Transverse colon (tissue), 4 donors: Measurements from ENCODE around the gene CRB1. TPM values are rescaled to one million over a fixed set of nuclear protein-coding genes. Genes with fewer than 3 reads are reported as not detected.

Experiments used
- DNase-seq: peaks from one replicate; pipeline ENCODE4 v3.0.0-alpha.2; 2019
- H3K27ac ChIP-seq, 4 donors: fragments of 200-600 bp; sonication (generic); 2 replicates each; pipeline ENCODE4 v1.5.1; 2016 to 2018; ENCODE audit warnings: inconsistent platforms in 4 of 4
- H3K27me3 ChIP-seq: fragments of 200-600 bp; sonication (generic); 2 replicates; pipeline ENCODE4 v1.5.1; 2017; ENCODE audit warnings: inconsistent platforms
- H3K36me3 ChIP-seq, 4 donors: fragments of 200-600 bp; sonication (generic); 2 replicates each; pipeline ENCODE4 v1.5.1; 2017 to 2019; ENCODE audit warnings: inconsistent platforms in 4 of 4
- H3K4me1 ChIP-seq, 4 donors: fragments of 200-600 bp; sonication (generic); 2 replicates each; pipeline ENCODE4 v1.5.1; 2017 to 2020; ENCODE audit warnings: inconsistent platforms in 4 of 4
- H3K4me3 ChIP-seq, 4 donors: fragments of 200-600 bp; sonication (generic); 1 replicate in 1 of 4; 2 replicates in 3 of 4; pipeline versions ENCODE4 v1.5.1 to v1.6.1; 2017 to 2019; ENCODE audit warnings: inconsistent platforms in 4 of 4
- H3K9me3 ChIP-seq, 2 donors: fragments of 200-600 bp; sonication (generic); 2 replicates each; pipeline ENCODE4 v1.5.1; 2017 to 2019; ENCODE audit warnings: inconsistent platforms in 2 of 2
- CTCF ChIP-seq, 5 experiments: fragments of 200-600 bp in 3 of 5; fragments of 450-650 bp in 2 of 5; sonication (generic) in 3 of 5; IDR thresholded peaks; 1 replicate in 2 of 5; 2 replicates in 3 of 5; pipeline ENCODE4 v1.5.1; 2016 to 2017; ENCODE audit warnings: antibody characterized with exemption in 5 of 5, inconsistent platforms in 3 of 5, mild to moderate bottlenecking in 2 of 5, moderate library complexity in 1 of 5
- EP300 ChIP-seq: sonication (generic); formaldehyde crosslinking; IDR thresholded peaks from one replicate; pipeline ENCODE4 v1.6.1; 2017; ENCODE audit warnings: antibody characterized with exemption, low read depth
- POLR2A ChIP-seq: fragments of 450-650 bp; IDR thresholded peaks from one replicate; pipeline ENCODE4 v1.6.1; 2016; ENCODE audit warnings: antibody characterized with exemption, mild to moderate bottlenecking, moderate library complexity
- POLR2AphosphoS5 ChIP-seq, 3 donors: sonication (generic); formaldehyde crosslinking; IDR thresholded peaks; one replicate each; pipeline ENCODE4 v1.6.1; 2016; ENCODE audit warnings: antibody characterized with exemption in 3 of 3
- WGBS, 2 donors: methylation state at CpG; one replicate each; pipeline ENCODE4 v1.1.5; 2018; ENCODE audit warnings: low coverage in 1 of 2; 5-methylcytosine and 5-hydroxymethylcytosine counted together
- in situ Hi-C, 4 donors: fragments of 200-750 bp; cut with MboI; loops; one replicate each; pipeline versions ENCODE4 v1.15.0 to v1.15.1; 2017; ENCODE audit warnings: low sequenced_read_pairs in 3 of 4, low pct_ligation_motif_present in 1 of 4, low pct_unique_long_range_greater_than_20kb in 1 of 4
- intact Hi-C: fragments of 100-400 bp; cut with DNase I; formaldehyde crosslinking; loops from one replicate; pipeline ENCODE4 v1.15.1; 2023; ENCODE audit warnings: low total_unique reads
- total RNA-seq, 4 donors: library from RNA; depleted of rRNA; stranded (reverse); fragments of >200 nt; gene quantifications; one replicate each; pipeline ENCODE4 v1.1.0, GENCODE V29; 2016

The CRB1 gene
- total RNA-seq, 4 donors from 2014 or later = 0.14 to 2.8 (median 0.32) TPM; not detected in 1

- Histone ChIP-seq H3K27me3 (no peaks in the 10 kb centered on the region), H3K4me1 (no peaks in the 10 kb centered on the region), H3K36me3 (no peaks in the 10 kb centered on the region), H3K9me3 (no peaks in the 10 kb centered on the region), H3K27ac (no peak overlapping the region), H3K4me3 (no peak overlapping the region)
- WGBS, 2 donors = 67 to 86% methylated on average over 3 to 10 of the region's 10 CpGs
- in situ Hi-C loops = no loop called here
- intact Hi-C loops = no loop called here
- no peak for TF ChIP-seq POLR2AphosphoS5 (IDR thresholded peaks at IDR 0.05)
- no peak for TF ChIP-seq POLR2A
- TF ChIP-seq EP300 = no peak
- TF ChIP-seq CTCF (IDR thresholded peaks at IDR 0.05) = no peak
- no peak for DNase-seq
Measured at GRCh38 chr1:197496722-197497121, 228.7 kb downstream of the CRB1 start.

- DNase-seq = no peak
- in situ Hi-C loops (no loop called here), intact Hi-C loops (no loop called here)
- H3K4me1 ChIP-seq = no peaks in the 10 kb centered on the region
- H3K36me3 ChIP-seq = peaks cover 0 to 13% (median 5%) of the 10 kb centered on the region in 4 donors
- no peak overlapping the region for H3K4me3 ChIP-seq
- no peak overlapping the region for H3K27ac ChIP-seq
- 94 to 100% methylated on average over 1 to 4 of the region's 4 CpGs for whole genome bisulfite sequencing, 2 donors
- H3K9me3 ChIP-seq = no peaks in the 10 kb centered on the region
- no peak for TF ChIP-seq CTCF (IDR thresholded peaks at IDR 0.05)
- TF ChIP-seq POLR2AphosphoS5 (IDR thresholded peaks at IDR 0.05) = no peak
- TF ChIP-seq POLR2A = no peak
- no peak for TF ChIP-seq EP300
- H3K27me3 ChIP-seq = no peaks in the 10 kb centered on the region
Measured at GRCh38 chr1:197510691-197511378, 242.8 kb downstream of the CRB1 start.

- H3K9me3 ChIP-seq = no peaks in the 10 kb centered on the region
- in situ Hi-C loops = no loop called here
- WGBS, 2 donors = 71 to 76% methylated on average over 1 of the region's 1 CpG
Measured at GRCh38 chr1:197515421-197515820, 247.4 kb downstream of the CRB1 start.

More at GRCh38 chr1:197515421-197515820, 247.4 kb downstream of the CRB1 start:
- Histone ChIP-seq H3K36me3 (peaks cover 0 to 13% (median 2%) of the 10 kb centered on the region in 4 donors), H3K27me3 (no peaks in the 10 kb centered on the region), H3K4me3 (no peak overlapping the region), H3K27ac (no peak overlapping the region), H3K4me1 (no peaks in the 10 kb centered on the region)
- TF ChIP-seq CTCF (IDR thresholded peaks at IDR 0.05) = no peak
- no peak for TF ChIP-seq POLR2A
- TF ChIP-seq EP300 = no peak
- no peak for TF ChIP-seq POLR2AphosphoS5 (IDR thresholded peaks at IDR 0.05)
- intact Hi-C loops = no loop called here
- no peak for DNase-seq
